A172 (cell line): Measurements from ENCODE around the gene TBC1D5. TPM values are rescaled to one million over a fixed set of nuclear protein-coding genes. Genes with fewer than 3 reads are reported as not detected.
"Not testable (repeated sequence)": the region's sequence is repeated elsewhere in the genome, so short reads cannot be mapped to it uniquely, and the experiment has no call there.

Experiments used
- DNase-seq: peaks from one replicate; pipeline ENCODE4 v3.0.0-alpha.2; 2015; ENCODE audit warnings: low spot score
- total RNA-seq: library from RNA; depleted of rRNA; stranded (reverse); fragments of >200 nt; shearing (Covaris generic); gene quantifications from 2 replicates; pipeline ENCODE4 v1.2.3, GENCODE V29; 2014

The TBC1D5 gene
- total RNA-seq, 1 experiment from 2014 or later = 115 TPM

DNA sequence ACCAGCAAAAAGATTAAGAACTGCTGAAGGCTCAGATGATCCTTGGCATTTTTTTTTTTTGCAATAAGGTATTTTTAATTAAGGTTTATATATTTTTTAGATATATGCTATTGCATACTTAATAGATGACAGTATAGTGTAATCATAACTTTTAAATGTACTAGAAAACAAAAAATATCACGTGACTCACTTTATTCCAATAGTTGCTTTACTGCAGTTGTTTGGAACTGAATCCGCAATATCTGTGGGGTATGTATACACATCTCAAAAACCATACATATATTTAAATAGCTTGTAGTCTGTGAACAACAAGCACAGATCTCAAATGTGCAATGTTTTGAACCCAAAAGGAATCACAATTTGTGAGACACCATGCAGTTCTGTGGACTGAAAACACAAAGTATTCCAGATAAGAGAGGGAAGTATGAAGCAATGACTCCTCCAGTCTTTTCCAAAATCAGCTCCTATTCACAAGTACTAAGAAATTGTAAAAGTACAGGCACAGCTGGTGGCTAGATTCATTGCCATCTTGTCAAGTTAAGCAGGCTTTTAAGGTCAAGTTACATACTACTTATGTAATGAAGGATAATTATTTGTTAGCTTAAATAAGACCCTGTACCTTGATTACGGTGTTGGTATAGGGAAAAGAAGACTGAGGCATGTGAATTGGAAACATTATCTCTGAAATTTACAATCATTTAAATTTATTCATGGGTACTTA lies 331.1 kb downstream of the TBC1D5 start:
- DNase-seq = no peak

DNA sequence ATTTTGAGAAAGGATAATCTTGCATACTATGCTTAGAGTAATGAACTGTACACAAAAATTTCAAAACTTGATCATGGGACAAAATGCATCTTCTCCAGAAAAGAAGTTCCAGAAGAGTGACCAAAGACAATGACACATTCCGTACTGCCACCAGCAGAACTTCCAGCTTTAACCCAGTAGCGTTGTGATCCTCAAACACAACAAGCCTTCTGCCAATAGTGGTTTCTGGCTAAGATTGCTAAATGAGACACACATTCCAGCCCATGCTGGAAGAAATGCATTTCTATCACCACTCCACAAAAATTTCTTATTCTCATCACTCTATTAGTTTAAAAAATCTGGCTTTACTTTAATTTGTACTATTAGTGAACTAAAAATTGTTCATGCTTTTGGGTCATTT lies 334.9 kb downstream of the TBC1D5 start:
- no peak for DNase-seq

DNA sequence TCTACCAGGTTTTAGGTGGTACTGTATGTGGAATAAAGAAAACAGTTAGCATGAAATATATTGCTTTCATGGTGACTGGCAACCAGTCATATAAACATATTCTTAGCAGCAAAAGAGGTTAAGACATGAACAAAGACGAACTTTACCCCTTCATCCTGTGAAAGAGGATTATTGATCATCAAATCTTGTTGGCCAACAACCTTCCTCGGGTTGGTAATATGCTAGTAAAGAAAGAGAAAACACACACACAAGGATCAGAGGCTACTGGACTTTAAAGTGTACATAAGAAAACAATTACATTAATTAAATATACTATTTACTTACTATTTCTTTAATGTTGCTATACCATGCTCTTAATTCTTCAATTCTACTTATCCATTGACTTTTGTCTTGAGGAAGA lies 337.9 kb downstream of the TBC1D5 start:
- no peak for DNase-seq

DNA sequence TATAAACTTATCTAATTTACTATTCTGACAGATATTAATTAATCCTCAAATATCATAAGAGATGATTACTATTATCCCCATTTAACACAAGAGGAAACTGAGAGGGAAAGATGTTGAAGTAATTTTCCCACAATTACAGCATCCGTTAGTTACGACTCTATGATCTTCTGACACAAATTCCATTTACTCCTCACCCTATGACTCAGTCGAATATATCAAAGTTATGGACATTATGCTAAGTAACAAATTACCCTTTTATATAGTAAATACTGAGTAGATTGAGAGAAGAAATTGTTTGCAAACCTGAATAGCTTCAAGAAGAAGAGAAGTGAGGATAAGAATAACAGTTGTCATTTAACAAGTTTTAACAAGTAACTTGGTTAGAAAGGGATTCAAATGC lies 340.0 kb downstream of the TBC1D5 start:
- DNase-seq = no peak

DNA sequence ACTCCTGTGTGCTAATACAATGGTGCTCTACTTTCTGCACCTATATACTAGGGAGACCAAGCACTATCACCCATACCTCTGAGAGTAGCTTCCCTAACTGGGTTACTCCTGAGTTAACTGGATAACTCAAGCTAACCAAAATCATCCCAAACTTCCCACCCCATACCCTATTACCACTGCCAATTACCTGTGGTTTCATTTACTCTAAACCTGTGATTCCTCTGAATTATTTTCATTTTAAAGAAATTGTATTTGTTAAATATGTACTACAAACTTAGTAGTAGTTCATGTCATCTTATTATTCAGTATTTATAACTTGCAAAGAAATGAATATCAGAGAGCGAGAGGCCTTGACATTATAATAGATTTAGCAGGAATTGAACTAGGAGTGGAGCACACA lies 340.5 kb downstream of the TBC1D5 start:
- DNase-seq = no peak

DNA sequence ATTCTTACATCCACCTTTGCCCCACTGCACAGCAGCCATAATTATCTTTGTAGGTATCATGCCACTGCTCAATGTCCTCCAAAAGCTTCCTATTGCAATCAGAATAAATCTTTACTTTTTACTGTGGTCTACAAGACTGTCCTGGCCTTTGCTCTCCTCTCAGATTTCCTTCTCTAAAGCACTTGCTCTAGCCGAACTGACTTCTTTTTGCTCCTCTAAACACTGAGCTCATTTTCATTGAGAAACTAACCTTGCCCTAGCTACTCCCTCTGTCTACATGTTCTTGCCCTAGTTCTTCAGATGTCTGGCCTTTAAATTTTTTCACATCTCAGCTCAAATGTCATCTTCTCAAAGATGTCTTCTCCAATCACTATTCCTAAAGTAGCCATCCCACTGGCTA lies 342.8 kb downstream of the TBC1D5 start:
- DNase-seq = no peak

DNA sequence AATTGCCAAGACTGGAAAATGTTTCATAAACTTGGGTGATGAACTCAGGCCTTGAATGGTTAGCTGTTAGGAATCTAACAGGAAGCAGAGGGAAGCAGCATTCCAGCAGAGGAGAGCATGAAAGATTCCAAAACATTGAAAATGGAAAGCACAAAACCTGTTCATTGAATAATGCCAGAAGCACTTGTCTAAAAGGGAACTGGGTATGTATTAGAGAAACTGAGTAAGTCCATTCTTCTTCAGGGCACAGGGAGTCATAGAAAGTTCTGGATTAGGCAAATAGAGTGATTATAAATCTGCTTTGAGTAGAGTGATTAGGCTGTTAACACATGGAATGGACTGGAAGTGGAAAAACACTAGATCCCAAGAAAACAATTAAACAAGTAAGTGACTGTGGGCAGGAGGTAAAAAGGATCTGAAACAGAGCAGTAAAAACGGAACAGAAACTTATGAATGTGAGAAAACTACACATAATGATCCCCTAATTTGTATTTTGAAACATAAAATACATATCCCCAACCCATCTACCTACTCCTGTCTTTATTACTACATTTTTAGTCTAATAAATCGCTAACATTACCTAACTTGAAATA lies 343.4 kb downstream of the TBC1D5 start:
- DNase-seq = no peak

DNA sequence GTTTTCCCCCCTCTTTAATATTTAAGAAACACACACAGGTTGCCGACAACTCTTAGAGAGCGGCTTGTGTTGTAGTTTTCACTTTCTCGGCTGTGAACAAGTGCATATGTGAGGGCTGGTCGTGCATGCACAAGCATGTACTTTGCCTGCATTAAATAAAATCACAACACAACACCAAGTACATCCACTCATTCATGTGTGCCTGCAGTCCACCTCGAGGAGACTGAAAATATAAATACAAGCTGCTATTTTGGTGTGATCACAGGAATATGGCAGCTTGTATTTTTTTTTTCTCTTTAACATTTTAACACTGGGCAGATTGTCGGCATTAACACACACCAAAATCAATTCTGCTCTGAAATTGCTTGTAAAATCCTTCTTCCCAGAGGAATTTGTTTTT lies 346.4 kb downstream of the TBC1D5 start:
- no peak for DNase-seq

DNA sequence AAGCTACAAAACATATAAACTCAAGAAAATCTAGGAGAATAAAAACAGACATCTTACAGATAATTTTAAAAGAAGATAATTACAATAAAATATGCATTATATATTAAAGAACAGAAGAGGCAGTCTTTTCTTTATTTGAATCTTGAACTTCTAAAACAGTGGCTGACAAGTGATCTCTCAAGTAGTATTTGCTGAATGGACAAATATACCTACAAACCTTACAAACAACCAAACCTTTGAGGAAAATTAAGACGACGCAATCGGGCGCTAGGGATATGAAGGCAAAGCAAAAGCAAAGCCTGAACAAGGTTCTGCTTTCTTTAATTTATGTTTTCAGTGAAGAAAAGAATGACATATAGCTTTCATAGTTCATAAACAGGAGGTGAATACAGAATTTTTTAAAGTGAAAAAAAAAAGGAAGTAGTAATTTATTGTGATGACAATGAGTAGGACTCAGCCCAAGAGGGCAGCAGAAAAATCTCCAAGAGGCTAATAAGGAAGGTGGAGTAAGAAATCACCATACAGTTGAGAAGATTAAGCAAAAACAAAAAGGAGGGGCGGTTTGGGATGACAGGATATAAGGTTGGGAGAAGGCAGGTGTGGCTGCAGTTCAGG lies 347.8 kb downstream of the TBC1D5 start:
- no peak for DNase-seq

DNA sequence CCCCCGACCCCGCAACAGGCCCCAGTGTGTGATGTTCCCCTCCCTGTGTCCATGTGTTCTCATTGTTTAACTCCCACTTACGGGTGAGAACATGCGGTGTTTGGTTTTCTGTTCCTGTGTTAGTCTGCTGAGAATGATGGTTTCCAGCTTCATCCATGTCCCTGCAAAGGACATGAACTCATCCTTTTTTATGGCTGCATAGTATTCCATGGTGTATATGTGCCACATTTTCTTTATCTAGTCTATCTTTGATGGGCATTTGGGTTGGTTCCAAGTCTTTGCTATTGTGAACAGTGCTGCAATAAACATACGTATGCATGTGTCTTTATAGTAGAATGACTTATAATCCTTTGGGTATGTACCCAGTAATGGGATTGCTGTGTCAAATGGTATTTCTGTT lies 349.9 kb downstream of the TBC1D5 start:
- not testable (repeated sequence) for DNase-seq

DNA sequence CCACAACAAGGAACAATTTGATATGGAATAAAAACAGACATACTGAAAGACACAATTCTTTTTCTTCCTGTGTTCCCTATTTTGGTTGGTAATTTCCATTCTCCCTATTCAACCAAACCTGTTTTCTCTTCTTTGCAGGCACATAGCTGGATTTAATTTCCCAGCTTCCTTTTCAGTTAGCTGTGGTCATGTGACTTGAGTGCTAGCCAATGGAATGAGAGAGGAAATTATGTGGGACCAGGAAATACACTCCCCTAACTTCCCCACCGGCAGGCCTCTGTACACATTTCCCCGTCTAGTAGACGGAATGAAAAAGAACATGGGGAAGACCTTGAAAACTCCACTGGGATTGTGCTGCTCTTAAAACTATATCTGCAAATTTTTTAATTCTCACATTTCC lies 351.6 kb downstream of the TBC1D5 start:
- DNase-seq = no peak

DNA sequence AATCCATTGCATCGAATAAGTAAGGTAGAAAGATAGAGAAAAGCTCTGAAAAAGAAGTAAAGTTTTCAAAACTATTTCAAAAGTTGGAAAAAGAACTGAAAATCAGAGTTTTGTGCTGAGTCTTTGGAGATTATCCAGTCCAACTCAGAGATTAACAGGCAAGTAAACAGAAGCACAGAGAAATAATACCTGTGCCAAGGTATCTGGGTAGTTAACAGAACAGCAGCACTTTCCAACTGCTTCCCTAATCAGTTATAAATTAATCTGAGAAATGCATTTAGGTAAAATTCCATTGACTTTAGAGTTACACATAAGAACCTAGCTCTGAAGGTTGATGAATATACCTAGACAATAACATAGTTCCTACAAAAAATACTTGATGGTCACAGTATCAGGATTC lies 355.3 kb downstream of the TBC1D5 start:
- DNase-seq = no peak

DNA sequence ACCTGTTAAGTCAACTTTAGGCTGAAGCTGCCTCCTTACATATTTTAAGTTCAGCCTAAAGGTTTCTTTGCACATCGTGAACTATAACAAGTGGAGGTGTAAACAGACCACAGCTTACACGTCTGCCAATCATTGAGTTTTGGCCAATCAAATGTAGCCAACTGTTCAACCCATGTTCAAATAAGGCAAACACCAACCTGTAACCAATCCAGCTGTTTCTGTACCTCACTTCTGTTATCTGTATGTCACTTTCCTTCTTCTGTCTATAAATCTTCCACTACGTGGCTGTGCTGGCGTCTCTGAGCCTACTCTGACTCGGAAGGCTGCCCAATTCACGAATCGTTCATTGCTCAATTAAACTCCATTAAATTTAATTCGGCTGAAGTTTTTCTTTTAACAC lies 356.0 kb downstream of the TBC1D5 start:
- DNase-seq = no peak

DNA sequence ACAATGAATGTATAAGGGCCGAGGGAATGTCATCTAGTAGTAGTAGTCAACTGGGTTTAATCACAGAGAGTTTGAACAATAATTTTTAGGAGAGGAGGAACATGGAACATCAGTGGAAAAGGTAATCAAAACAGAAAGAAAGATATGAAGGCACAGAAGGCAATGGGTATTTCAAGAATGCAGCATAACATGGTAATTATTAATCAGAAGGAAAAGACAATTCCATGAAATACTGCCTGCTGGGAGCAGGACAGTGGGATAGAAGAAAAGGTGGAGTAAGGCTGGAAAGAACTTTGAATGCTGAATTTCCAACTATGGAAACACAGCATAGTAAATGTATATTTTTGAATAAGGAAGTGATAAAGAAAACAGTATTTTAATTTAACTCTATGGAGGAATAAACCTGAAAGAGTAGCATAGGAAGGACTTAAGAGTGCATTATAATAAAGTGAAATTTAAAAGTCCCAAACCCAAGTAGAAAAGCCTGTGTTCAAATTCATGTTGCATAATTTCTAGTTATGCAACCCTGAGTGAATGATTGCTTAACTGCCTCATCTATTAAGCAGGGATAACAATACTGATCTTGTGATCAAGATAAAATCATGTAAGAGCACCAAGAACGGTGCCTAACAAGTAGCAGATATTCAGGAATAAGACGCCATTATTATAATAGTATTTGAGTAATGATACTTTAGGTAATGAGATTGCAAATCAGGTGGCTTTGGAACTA lies 357.7 kb downstream of the TBC1D5 start:
- DNase-seq = no peak

DNA sequence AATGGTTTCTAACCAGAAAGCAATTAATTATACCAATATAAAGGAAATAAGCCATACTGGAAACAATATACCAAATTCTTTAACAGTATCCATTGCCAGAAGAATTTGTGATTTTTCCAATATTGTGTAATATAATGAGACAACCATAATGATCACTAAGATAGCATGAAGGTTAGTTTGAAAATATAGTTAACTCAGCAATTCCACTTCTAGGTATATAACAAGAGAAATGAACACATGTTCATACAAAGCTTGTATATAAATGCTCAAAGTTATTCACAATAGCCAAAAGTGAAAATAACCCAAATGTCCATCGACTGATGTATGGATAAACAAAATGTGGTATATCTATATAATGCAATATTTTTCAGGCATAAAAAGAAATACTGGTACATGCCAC lies 369.1 kb downstream of the TBC1D5 start:
- no peak for DNase-seq

DNA sequence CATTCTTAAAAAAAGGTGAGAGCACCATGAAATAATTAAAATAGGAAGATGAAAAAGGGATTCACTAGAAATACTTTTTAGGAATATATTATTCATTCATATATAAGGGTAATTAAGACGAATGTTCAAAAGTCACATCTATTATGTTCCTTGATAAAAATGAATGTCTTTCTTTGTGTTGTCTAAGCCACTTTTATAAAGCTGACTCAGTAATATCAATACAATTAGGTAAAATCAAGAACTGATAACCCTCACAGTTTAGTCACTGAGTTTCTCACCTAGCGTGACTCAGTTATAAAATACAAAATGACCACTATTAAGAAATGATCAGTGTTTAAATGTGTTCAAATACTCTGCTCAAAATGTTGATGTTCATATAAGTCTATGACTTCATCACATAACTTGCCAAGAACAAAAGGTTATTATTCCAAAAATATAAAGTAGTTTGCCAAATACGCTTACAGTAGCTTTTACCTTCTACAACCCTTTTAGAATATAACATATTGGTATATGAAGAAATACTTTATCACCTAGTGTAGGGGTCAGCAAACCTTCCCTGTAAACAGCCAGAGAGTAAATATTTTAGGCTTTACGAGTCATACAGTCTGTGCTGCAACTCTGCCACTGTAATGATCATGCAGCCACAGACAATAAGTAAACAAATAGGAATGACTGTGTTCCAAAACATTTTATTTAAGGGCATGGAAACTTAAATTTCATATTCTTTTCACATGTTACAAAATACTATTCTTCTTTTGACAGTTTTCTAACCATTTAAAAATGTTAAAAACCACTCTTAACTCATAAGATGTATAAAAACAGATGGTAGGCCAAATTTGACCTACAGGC lies 369.8 kb downstream of the TBC1D5 start:
- DNase-seq = no peak

DNA sequence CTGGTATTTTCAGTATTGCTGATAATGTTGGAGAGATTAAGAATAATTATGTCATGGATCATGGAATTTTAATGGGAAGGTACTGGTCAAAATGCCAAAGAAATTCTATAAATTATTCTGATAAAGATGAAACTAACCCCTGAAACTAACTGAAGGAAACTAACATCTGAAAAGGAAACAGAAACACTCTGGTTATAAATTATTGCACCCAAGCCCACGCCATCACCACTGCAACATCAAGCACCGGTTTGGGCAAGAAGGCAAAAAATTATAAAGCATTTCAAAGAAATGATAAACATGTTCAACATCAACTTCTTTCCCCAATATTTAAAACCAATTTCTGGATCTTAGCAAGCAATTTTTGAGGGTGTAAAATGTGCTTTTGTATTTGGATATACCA lies 372.5 kb downstream of the TBC1D5 start:
- DNase-seq = no peak

DNA sequence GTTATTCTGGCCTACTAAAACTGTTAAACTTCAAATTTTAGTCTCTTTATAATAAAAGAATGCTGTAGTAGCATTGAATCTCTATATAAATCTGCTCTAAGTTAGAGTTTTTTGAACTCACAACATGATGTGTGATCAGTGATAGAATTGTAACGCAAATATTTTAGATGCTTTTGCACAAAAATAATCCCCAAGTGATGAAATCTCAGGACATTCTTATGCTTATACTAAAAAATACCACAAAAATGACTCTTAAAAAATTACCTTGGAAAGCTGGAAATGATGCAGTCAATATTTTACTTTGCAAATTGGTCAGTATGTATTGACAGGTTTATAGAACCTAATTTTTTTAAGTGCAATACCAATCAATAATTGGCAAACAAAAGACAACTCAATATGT lies 375.3 kb downstream of the TBC1D5 start:
- no peak for DNase-seq

DNA sequence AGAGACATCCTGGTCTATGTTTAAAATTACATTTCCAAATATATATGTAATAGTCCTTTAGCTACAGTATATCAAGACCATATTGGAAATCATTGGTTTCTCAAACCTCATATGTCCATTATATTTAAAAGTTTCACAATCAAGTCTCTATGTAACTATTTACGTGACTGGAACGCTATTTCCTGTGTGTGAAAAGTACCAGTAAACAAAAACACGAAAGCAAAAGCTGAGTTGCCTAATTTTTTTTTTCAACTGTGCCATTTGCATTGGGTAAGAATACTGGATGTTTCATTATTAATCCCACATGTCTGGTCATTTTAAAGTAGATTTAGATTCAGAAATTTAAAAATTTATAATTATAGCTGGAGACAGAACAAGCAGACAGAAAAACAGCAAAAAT lies 381.4 kb downstream of the TBC1D5 start:
- DNase-seq = no peak

DNA sequence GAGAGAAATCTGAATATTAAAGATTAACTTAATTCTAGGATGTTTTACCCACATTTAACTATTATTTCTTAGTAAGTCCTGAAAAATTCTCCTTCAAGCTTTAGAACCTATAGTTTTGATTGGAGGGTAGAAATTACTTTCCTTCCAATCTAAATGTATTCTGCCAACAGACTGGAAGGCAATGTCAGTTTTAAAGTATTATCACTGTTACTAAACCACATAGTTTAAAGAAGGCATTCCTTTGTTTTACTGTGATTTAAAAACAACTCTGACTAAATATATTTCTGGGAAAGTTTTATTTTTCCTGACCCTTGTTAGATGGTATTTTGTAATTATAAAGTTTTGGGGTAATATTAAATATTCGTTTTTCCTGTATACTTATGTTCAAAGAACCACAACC lies 382.5 kb downstream of the TBC1D5 start:
- DNase-seq = no peak

DNA sequence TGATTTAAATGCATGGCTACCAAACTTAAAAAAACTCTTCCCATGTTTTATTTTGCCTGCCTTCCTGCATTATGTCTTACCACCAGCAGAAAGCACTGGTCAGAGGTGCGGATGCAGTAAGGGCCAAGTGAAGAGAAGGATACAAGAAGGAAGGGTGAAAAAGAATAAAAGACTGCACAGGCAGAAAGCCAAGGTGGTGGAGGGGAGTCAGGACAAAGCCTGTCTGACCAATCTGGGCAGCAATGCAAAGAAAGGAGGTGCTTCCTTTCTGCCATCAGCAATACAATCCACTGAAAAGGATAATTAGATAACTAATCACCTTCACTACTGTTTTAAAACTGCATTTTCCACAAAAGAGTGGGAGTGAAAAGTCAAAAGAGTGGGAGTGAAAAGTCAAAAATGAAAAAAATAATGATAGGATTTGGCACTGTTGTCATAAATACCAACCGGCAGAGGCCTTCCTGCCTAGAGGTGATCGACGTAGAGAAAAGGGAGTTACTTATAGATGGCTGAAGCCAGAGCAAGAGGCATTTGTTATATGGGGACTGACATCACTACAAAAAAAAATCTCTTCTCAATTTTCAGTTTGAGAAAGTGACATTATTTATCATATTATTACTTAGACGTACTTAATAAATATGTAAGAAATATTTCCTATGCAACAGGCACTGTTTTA lies 385.3 kb downstream of the TBC1D5 start:
- DNase-seq = no peak
